Measurements from ENCODE around the gene KLHL12. TPM values are rescaled to one million over a fixed set of nuclear protein-coding genes. Genes with fewer than 3 reads are reported as not detected.

The KLHL12 gene
- total and polyA plus RNA-seq, 2 donors (not counting 1 experiment from before 2014, with no cell fraction given) = 14.6 to 25.5 TPM

DNA sequence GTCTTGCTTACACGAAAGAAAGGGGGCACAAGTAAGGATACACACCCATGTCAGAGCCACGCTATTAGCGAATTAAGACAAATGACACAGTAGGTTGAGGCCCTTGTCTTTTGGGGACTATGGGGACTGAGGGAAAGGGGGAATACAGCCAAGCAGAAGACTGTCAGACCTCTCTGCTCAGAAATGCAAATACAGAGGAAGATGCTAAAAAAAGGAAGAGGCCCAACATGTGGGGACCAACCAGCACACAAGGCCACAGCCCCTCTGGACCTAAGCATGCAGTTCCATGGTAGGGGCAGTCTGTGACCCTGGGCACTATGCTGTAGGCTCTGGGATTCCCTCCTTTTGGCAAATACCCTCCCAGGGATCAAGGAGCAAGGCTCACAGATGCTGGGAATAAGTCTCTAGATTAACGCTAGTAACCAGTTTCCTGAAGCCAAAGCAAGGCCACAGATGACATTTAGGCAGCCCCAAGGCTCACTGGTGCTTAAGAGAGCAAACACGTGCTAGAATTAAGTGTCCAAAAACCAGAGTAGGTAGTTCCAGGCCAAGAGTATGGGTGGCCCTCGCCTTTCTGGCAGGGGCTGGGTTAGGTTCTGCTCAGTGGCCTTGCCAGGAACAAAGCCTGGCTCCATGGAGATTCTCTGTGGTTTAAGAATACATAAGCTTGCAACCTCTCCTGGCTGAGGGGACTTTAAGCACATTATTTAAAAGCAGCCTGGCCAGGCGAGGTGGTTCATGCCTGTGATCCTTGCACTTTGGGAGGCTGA lies 76.3 kb downstream of the KLHL12 start:
- intact Hi-C loops (cut with micrococcal nuclease) = no loop called here
- POLR2A ChIA-PET = no interaction called here

GRCh38 chr1:202848191-202848542 lies 78.9 kb downstream of the KLHL12 start:
- Mint-ChIP-seq H3K4me3 (no peak overlapping the region), H3K27me3 (peaks cover 3% of the 10 kb centered on the region), H3K9me3 (ENCODE audit: insufficient read depth) (no peaks in the 10 kb centered on the region), H3K4me1 (peaks cover 28% of the 10 kb centered on the region), H3K27ac (peak overlapping the region; percentile 33)
- Histone ChIP-seq H4K20me1 (ENCODE audit: control insufficient read depth, insufficient read depth, low read length, poor library complexity, severe bottlenecking) (no peaks in the 10 kb centered on the region), H3K9ac (ENCODE audit: low read length) (peak overlapping the region; percentile 16), H3K4me3 (ENCODE audit: control extremely low read depth in 1 of 5, extremely low read depth in 1 of 5, insufficient read depth in 1 of 5, low read depth in 2 of 5, low read length in 4 of 5) (no peak overlapping the region), H3K4me2 (replicated peaks; ENCODE audit: low read depth, low read length, poor library complexity, severe bottlenecking) (no peak overlapping the region), H3K9me3 (ENCODE audit: control extremely low read depth in 1 of 3, control insufficient read depth in 2 of 3, insufficient read depth in 1 of 3, low read length in 2 of 3) (no peaks in the 10 kb centered on the region), H3K79me2 (ENCODE audit: control insufficient read depth, insufficient read depth, low read length) (no peaks in the 10 kb centered on the region), H2AFZ (ENCODE audit: insufficient read depth, low read depth, low read length, poor library complexity, severe bottlenecking) (peak overlapping the region; percentile 45), H3K27me3 (replicated peaks in 1 of 4; ENCODE audit: control extremely low read depth in 1 of 4, control insufficient read depth in 3 of 4, insufficient read depth in 4 of 4, low read length in 3 of 4) (no peaks in the 10 kb centered on the region), H3K4me1 (ENCODE audit: control insufficient read depth in 2 of 2, insufficient read depth in 2 of 2, low read length in 2 of 2) (peaks cover 6 to 22% of the 10 kb centered on the region in 2 donors), H3K27ac (ENCODE audit: low read length in 2 of 2) (no peak overlapping the region), H3K36me3 (replicated peaks in 1 of 2; ENCODE audit: control extremely low read depth in 1 of 2, control insufficient read depth in 1 of 2, extremely low read depth in 1 of 2, insufficient read depth in 2 of 2, low read length in 1 of 2) (no peaks in the 10 kb centered on the region)
- intact Hi-C loops (cut with micrococcal nuclease) = no loop called here
- POLR2A ChIA-PET = no interaction called here
- DNase-seq (no peak), ATAC-seq (ENCODE audit: low read depth) (peak; percentile 58)
- CTCF ChIA-PET = no interaction called here
- TF ChIP-seq EZH2 (IDR thresholded peaks at IDR 0.05; ENCODE audit: borderline replicate concordance, insufficient read depth, low read depth, low read length, poor library complexity, severe bottlenecking) = no peak
- TF ChIP-seq, protein P1, sequence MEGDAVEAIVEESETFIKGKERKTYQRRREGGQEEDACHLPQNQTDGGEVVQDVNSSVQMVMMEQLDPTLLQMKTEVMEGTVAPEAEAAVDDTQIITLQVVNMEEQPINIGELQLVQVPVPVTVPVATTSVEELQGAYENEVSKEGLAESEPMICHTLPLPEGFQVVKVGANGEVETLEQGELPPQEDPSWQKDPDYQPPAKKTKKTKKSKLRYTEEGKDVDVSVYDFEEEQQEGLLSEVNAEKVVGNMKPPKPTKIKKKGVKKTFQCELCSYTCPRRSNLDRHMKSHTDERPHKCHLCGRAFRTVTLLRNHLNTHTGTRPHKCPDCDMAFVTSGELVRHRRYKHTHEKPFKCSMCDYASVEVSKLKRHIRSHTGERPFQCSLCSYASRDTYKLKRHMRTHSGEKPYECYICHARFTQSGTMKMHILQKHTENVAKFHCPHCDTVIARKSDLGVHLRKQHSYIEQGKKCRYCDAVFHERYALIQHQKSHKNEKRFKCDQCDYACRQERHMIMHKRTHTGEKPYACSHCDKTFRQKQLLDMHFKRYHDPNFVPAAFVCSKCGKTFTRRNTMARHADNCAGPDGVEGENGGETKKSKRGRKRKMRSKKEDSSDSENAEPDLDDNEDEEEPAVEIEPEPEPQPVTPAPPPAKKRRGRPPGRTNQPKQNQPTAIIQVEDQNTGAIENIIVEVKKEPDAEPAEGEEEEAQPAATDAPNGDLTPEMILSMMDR (IDR thresholded peaks at IDR 0.05) = no peak
- 0% methylated on average over 1 of the region's 2 CpGs for WGBS (ENCODE audit: insufficient coverage)

More for the DNA sequence above, 76.3 kb downstream of the KLHL12 start:
- Mint-ChIP-seq H3K27me3 (peaks cover under 1% of the 10 kb centered on the region), H3K9me3 (ENCODE audit: insufficient read depth) (no peaks in the 10 kb centered on the region), H3K27ac (peak overlapping the region; percentile 32), H3K4me3 (no peak overlapping the region), H3K4me1 (peaks cover 28% of the 10 kb centered on the region)
- no peaks in the 10 kb centered on the region for H3K36me3 ChIP-seq (replicated peaks in 1 of 2; ENCODE audit: control extremely low read depth in 1 of 2, control insufficient read depth in 1 of 2, extremely low read depth in 1 of 2, insufficient read depth in 2 of 2, low read length in 1 of 2)
- no peak overlapping the region for H3K9ac ChIP-seq (ENCODE audit: low read length)
- no peak overlapping the region for H3K4me3 ChIP-seq (ENCODE audit: control extremely low read depth in 1 of 5, extremely low read depth in 1 of 5, insufficient read depth in 1 of 5, low read depth in 2 of 5, low read length in 4 of 5)
- no peak for ATAC-seq (ENCODE audit: low read depth)
- H3K4me1 ChIP-seq (ENCODE audit: control insufficient read depth in 2 of 2, insufficient read depth in 2 of 2, low read length in 2 of 2) = peaks cover 6 to 22% of the 10 kb centered on the region in 2 donors
- no peak overlapping the region for H3K4me2 ChIP-seq (replicated peaks; ENCODE audit: low read depth, low read length, poor library complexity, severe bottlenecking)
- no peaks in the 10 kb centered on the region for H3K9me3 ChIP-seq (ENCODE audit: control extremely low read depth in 1 of 3, control insufficient read depth in 2 of 3, insufficient read depth in 1 of 3, low read length in 2 of 3)
- no peak for TF ChIP-seq EZH2 (IDR thresholded peaks at IDR 0.05; ENCODE audit: borderline replicate concordance, insufficient read depth, low read depth, low read length, poor library complexity, severe bottlenecking)
- TF ChIP-seq, protein P1 (IDR thresholded peaks at IDR 0.05) = no peak
- no peaks in the 10 kb centered on the region for H3K79me2 ChIP-seq (ENCODE audit: control insufficient read depth, insufficient read depth, low read length)
- no peak for DNase-seq
- CTCF ChIA-PET = interaction anchor here (0.6 kb wide), 1 partner anchor 30 kb away, joined by 3 read pairs; no protein-coding TSS in a partner anchor
- H3K27ac ChIP-seq (ENCODE audit: low read length in 2 of 2) = no peak overlapping the region
- H2AFZ ChIP-seq (ENCODE audit: insufficient read depth, low read depth, low read length, poor library complexity, severe bottlenecking) = peak overlapping the region; percentile 35
- H3K27me3 ChIP-seq (replicated peaks in 1 of 4; ENCODE audit: control extremely low read depth in 1 of 4, control insufficient read depth in 3 of 4, insufficient read depth in 4 of 4, low read length in 3 of 4) = no peaks in the 10 kb centered on the region
- no peaks in the 10 kb centered on the region for H4K20me1 ChIP-seq (ENCODE audit: control insufficient read depth, insufficient read depth, low read length, poor library complexity, severe bottlenecking)
- WGBS (ENCODE audit: insufficient coverage) = 83% methylated on average over 7 of the region's 7 CpGs

Data from B cell (primary cell).